H1 (cell line): ENCODE measurements around the gene FLG. TPM values are rescaled to one million over a fixed set of nuclear protein-coding genes. Genes with fewer than 3 reads are reported as not detected.

Experiments used
- CTCF ChIA-PET: fragments of 300-600 bp; sonication (Branson Sonifier 250); formaldehyde crosslinking; loops from one replicate; lab custom pipeline; 2021; ENCODE audit not compliant: partially characterized antibody; lab: Charles Lee
- POLR2A ChIA-PET: fragments of 300-600 bp; sonication (Branson Sonifier 250); formaldehyde crosslinking; loops from one replicate; lab custom pipeline; 2021; ENCODE audit warnings: inconsistent platforms; ENCODE audit not compliant: partially characterized antibody; lab: Charles Lee
- DNase-seq, 2 experiments: peaks; one replicate each; pipeline versions ENCODE4 v3.0.0 to v3.0.0-alpha.2; 2010 to 2022; ENCODE audit warnings: low spot score in 2 of 2, low read depth in 1 of 2, mixed read lengths in 1 of 2
- FAIRE-seq: peaks from 2 replicates; lab custom pipeline; 2011; peaks lifted over from hg19 to GRCh38; lab: Jason Lieb, UNC
- H2AFZ ChIP-seq: 2 replicates; pipeline ENCODE4 v1.8.1; 2012; ENCODE audit warnings: low read length, inconsistent platforms
- H2AK5ac ChIP-seq: 2 replicates; pipeline ENCODE4 v1.6.1; 2013; ENCODE audit warnings: low read depth, low read length
- H2BK120ac ChIP-seq: replicated peaks from 2 replicates; pipeline ENCODE3; 2013; ENCODE audit warnings: low read depth, low read length, inconsistent platforms
- H2BK12ac ChIP-seq: 2 replicates; pipeline ENCODE4 v1.6.1; 2013; ENCODE audit warnings: low read depth, low read length
- H2BK15ac ChIP-seq: 2 replicates; pipeline ENCODE4 v1.6.1; 2013; ENCODE audit warnings: low read length
- H2BK20ac ChIP-seq: 2 replicates; pipeline ENCODE4 v1.6.1; 2013; ENCODE audit warnings: low read length
- H2BK5ac ChIP-seq: 2 replicates; pipeline ENCODE4 v1.6.1; 2013; ENCODE audit warnings: low read depth, low read length
- H3K14ac ChIP-seq: 2 replicates; pipeline ENCODE4 v1.6.1; 2013; ENCODE audit warnings: inconsistent platforms; ENCODE audit not compliant: insufficient read length
- H3K18ac ChIP-seq: 2 replicates; pipeline ENCODE4 v1.6.1; 2013; ENCODE audit warnings: low read length; ENCODE audit errors: extremely low read depth
- H3K23ac ChIP-seq: 2 replicates; pipeline ENCODE4 v1.6.1; 2013; ENCODE audit warnings: inconsistent platforms; ENCODE audit not compliant: insufficient read length
- H3K23me2 ChIP-seq: 2 replicates; pipeline ENCODE4 v1.6.1; 2013; ENCODE audit warnings: low read depth, low read length
- H3K27ac ChIP-seq: 2 replicates; pipeline ENCODE4 v1.6.1; 2011; ENCODE audit warnings: low read depth, low read length, inconsistent platforms
- H3K27me3 ChIP-seq, 4 experiments: replicated peaks in 1 of 4; 1 replicate in 1 of 4; 2 replicates in 3 of 4; pipeline versions ENCODE4 v1.6.1 to v1.8.1; 2011 to 2013; ENCODE audit warnings: low read length in 3 of 4, mild to moderate bottlenecking in 3 of 4, inconsistent platforms in 2 of 4, mixed read lengths in 2 of 4, moderate library complexity in 1 of 4; ENCODE audit not compliant: control insufficient read depth in 3 of 4, insufficient read depth in 3 of 4; ENCODE audit errors: extremely low read depth in 1 of 4
- H3K36me3 ChIP-seq, 4 experiments: 2 replicates each; pipeline versions ENCODE4 v1.6.1 to v1.8.1; 2011 to 2013; ENCODE audit warnings: mild to moderate bottlenecking in 4 of 4, low read length in 3 of 4, moderate library complexity in 2 of 4, control low read depth in 1 of 4, inconsistent platforms in 1 of 4; ENCODE audit not compliant: insufficient read depth in 4 of 4, control insufficient read depth in 2 of 4
- H3K4ac ChIP-seq: replicated peaks from 2 replicates; pipeline ENCODE3; 2013; ENCODE audit warnings: low read length, low read depth, mixed read lengths, inconsistent platforms; ENCODE audit not compliant: insufficient read length
- H3K4me1 ChIP-seq, 4 experiments: replicated peaks in 1 of 4; 1 replicate in 1 of 4; 2 replicates in 3 of 4; pipeline versions ENCODE4 v1.6.1 to v1.8.1; 2011 to 2013; ENCODE audit warnings: low read length in 3 of 4, inconsistent platforms in 2 of 4, mixed read lengths in 1 of 4; ENCODE audit not compliant: insufficient read depth in 4 of 4, control insufficient read depth in 3 of 4
- H3K4me2 ChIP-seq, 2 experiments: 2 replicates each; pipeline versions ENCODE4 v1.6.1 to v1.8.1; 2011 to 2013; ENCODE audit warnings: low read depth in 2 of 2, low read length in 2 of 2, control low read depth in 1 of 2, inconsistent platforms in 1 of 2, mild to moderate bottlenecking in 1 of 2; ENCODE audit not compliant: insufficient read depth in 1 of 2
- H3K4me3 ChIP-seq, 4 experiments: fragments of 200-600, 300-600 bp in 1 of 4; sonication (generic), shearing (Covaris generic), sonication (Bioruptor Twin) in 1 of 4; 2 replicates each; pipeline versions ENCODE4 v1.5.1 to v1.8.1; 2011 to 2016; ENCODE audit warnings: low read length in 4 of 4, low read depth in 3 of 4, control low read depth in 2 of 4, inconsistent platforms in 2 of 4, mild to moderate bottlenecking in 2 of 4, mixed read lengths in 1 of 4, moderate library complexity in 1 of 4; ENCODE audit not compliant: insufficient read depth in 2 of 4; ENCODE audit errors: extremely low read depth in 1 of 4
- H3K56ac ChIP-seq: replicated peaks from 2 replicates; pipeline ENCODE3; 2013; ENCODE audit warnings: low read depth, mild to moderate bottlenecking, mixed read lengths, low read length, inconsistent platforms; ENCODE audit not compliant: insufficient read length
- H3K79me1 ChIP-seq: 2 replicates; pipeline ENCODE4 v1.6.1; 2013; ENCODE audit warnings: low read depth, low read length, control low read depth
- H3K79me2 ChIP-seq, 2 experiments: 2 replicates each; pipeline versions ENCODE4 v1.6.1 to v1.8.1; 2012 to 2013; ENCODE audit warnings: low read length in 2 of 2, mild to moderate bottlenecking in 2 of 2, inconsistent platforms in 1 of 2; ENCODE audit not compliant: insufficient read depth in 2 of 2, control insufficient read depth in 1 of 2
- H3K9ac ChIP-seq, 4 experiments: replicated peaks in 1 of 4; 1 replicate in 1 of 4; 2 replicates in 3 of 4; pipeline versions ENCODE4 v1.6.1 to v1.8.1; 2011 to 2013; ENCODE audit warnings: low read depth in 3 of 4, low read length in 3 of 4, control low read depth in 2 of 4, mild to moderate bottlenecking in 2 of 4, moderate library complexity in 2 of 4, inconsistent platforms in 1 of 4; ENCODE audit errors: extremely low read depth in 1 of 4
- H3K9me3 ChIP-seq, 2 experiments: 2 replicates each; pipeline versions ENCODE4 v1.6.1 to v1.8.1; 2012 to 2013; ENCODE audit warnings: mild to moderate bottlenecking in 2 of 2, moderate library complexity in 2 of 2, control low read depth in 1 of 2, inconsistent platforms in 1 of 2, low read depth in 1 of 2, low read length in 1 of 2, mixed read lengths in 1 of 2; ENCODE audit not compliant: insufficient read depth in 2 of 2
- H4K20me1 ChIP-seq, 2 experiments: replicated peaks in 1 of 2; 2 replicates each; pipeline versions ENCODE3 to v1.8.1; 2011 to 2013; ENCODE audit warnings: inconsistent platforms in 2 of 2, low read length in 2 of 2, mild to moderate bottlenecking in 1 of 2; ENCODE audit not compliant: insufficient read depth in 2 of 2, control insufficient read depth in 1 of 2
- H4K5ac ChIP-seq: 2 replicates; pipeline ENCODE4 v1.6.1; 2013; ENCODE audit warnings: low read length, low read depth, mixed read lengths, inconsistent platforms; ENCODE audit not compliant: insufficient read length
- H4K8ac ChIP-seq: 2 replicates; pipeline ENCODE4 v1.8.0; 2013; ENCODE audit warnings: mild to moderate bottlenecking, moderate library complexity, low read length, inconsistent platforms; ENCODE audit not compliant: insufficient read depth; ENCODE audit errors: extremely low read depth
- H4K91ac ChIP-seq: replicated peaks from 2 replicates; pipeline ENCODE3; 2013; ENCODE audit warnings: low read length, mixed read lengths, inconsistent platforms; ENCODE audit not compliant: insufficient read length
- ATF3 ChIP-seq: IDR thresholded peaks from 2 replicates; pipeline ENCODE4 v1.6.1; 2011; ENCODE audit warnings: low read depth, mild to moderate bottlenecking, low read length; ENCODE audit not compliant: insufficient read depth
- CEBPB ChIP-seq: IDR thresholded peaks from 2 replicates; pipeline ENCODE4 v1.6.1; 2012; ENCODE audit warnings: low read depth, low read length
- EP300 ChIP-seq, 2 experiments: IDR thresholded peaks; 1 replicate in 1 of 2; 2 replicates in 1 of 2; pipeline ENCODE4 v1.6.1; 2011 to 2012; ENCODE audit warnings: low read depth in 2 of 2, low read length in 2 of 2, mild to moderate bottlenecking in 2 of 2, borderline replicate concordance in 1 of 2, inconsistent platforms in 1 of 2, moderate library complexity in 1 of 2
- MAFK ChIP-seq: IDR thresholded peaks from 2 replicates; pipeline ENCODE4 v1.6.1; 2012; ENCODE audit warnings: low read depth, mild to moderate bottlenecking, improper control_type of control experiment, low read length
- RAD21 ChIP-seq, 2 experiments: IDR thresholded peaks in 1 of 2; conservative IDR thresholded peaks in 1 of 2; 2 replicates each; pipeline ENCODE4 v1.6.1; 2011; ENCODE audit warnings: low read depth in 2 of 2, low read length in 2 of 2, improper control_type of control experiment in 1 of 2, inconsistent platforms in 1 of 2, mild to moderate bottlenecking in 1 of 2, moderate library complexity in 1 of 2
- RXRA ChIP-seq: IDR thresholded peaks from 2 replicates; pipeline ENCODE4 v1.6.1; 2011; ENCODE audit warnings: low read depth, mild to moderate bottlenecking, low read length, moderate library complexity; ENCODE audit not compliant: insufficient read depth
- TAF1 ChIP-seq: IDR thresholded peaks from 2 replicates; pipeline ENCODE4 v1.6.1; 2011; ENCODE audit warnings: mild to moderate bottlenecking, low read depth, low read length
- USF2 ChIP-seq: IDR thresholded peaks from 2 replicates; pipeline ENCODE4 v1.6.1; 2011; ENCODE audit warnings: low read length, improper control_type of control experiment
- YY1 ChIP-seq: IDR thresholded peaks from 2 replicates; pipeline ENCODE4 v1.6.1; 2011; ENCODE audit warnings: low read depth, mild to moderate bottlenecking, low read length
- WGBS, 2 experiments: shearing (Covaris generic) in 1 of 2; methylation state at CpG; one replicate each; pipeline versions ENCODE4 v1.1.6 to v1.1.7; 2013 to 2015; ENCODE audit warnings: low lambda C conversion rate in 2 of 2, mixed read lengths in 2 of 2, inconsistent platforms in 1 of 2, low coverage in 1 of 2, missing lambda C conversion rate in 1 of 2; ENCODE audit not compliant: insufficient replicate concordance in 2 of 2, insufficient coverage in 1 of 2, insufficient read length in 1 of 2; ENCODE audit errors: extremely low coverage in 1 of 2, missing lambda C conversion rate in 1 of 2; 5-methylcytosine and 5-hydroxymethylcytosine counted together
- polyA plus RNA-seq, 7 experiments: library from polyadenylated mRNA; depleted of rRNA in 3 of 7; stranded (reverse) in 5 of 7; unstranded in 2 of 7; fragments of >200 nt in 5 of 7; fragments of 200-250 nt in 2 of 7; gene quantifications; 1 replicate in 5 of 7; 2 replicates in 1 of 7; 4 replicates in 1 of 7; pipeline versions ENCODE4 v1.2.1 to v1.2.3, GENCODE V29; 2011 to 2013; ENCODE audit warnings: missing spikeins in 2 of 7, mixed read lengths in 2 of 7
- total RNA-seq: library from RNA; stranded (reverse); fragmentation: NEBNext Ultra II Directional; extraction: Animal tissue kit (Norgen Biotek cat#: 25700); gene quantifications from 2 replicates; pipeline ENCODE4 v1.2.1, GENCODE V29; 2021

Gene FLG
- total and polyA plus RNA-seq, 2 of the 8 experiments (the other 6 are each of a cell fraction or from before 2014, with no cell fraction given): not detected

- CTCF ChIA-PET: no interaction called here
- 77% methylated on average over 1 of the region's 1 CpG; no CpG with 5 or more reads in 1 of the 2 experiments for WGBS, 2 experiments
These were observed 47.6 kb upstream of the FLG start for GRCh38 chr1:152372672-152373071.

More at GRCh38 chr1:152372672-152373071, 47.6 kb upstream of the FLG start:
- no peak overlapping the region for H3K56ac ChIP-seq
- H3K23me2 ChIP-seq: no peaks in the 10 kb centered on the region
- H2BK20ac ChIP-seq: no peak overlapping the region
- TF ChIP-seq RXRA (no peak), EP300 (IDR thresholded peaks at IDR 0.05; ENCODE audit: borderline replicate concordance in 1 of 2, low read depth in 2 of 2, low read length in 2 of 2) (no peak), YY1 (no peak), ATF3 (no peak), TAF1 (no peak), CEBPB (no peak), USF2 (no peak), MAFK (no peak), RAD21 (IDR thresholded peaks at IDR 0.05 in 1 of 2, conservative IDR thresholded peaks at IDR 0.05 in 1 of 2; ENCODE audit: low read depth in 2 of 2, low read length in 2 of 2) (no peak)
- no peak overlapping the region for H3K14ac ChIP-seq
- H3K36me3 ChIP-seq: no peaks in the 10 kb centered on the region
- no peak for DNase-seq
- no peak overlapping the region for H2BK12ac ChIP-seq
- H3K4ac ChIP-seq: no peak overlapping the region
- no peak overlapping the region for H2BK15ac ChIP-seq
- no peak overlapping the region for H2AK5ac ChIP-seq
- no peaks in the 10 kb centered on the region for H3K4me1 ChIP-seq
- H4K5ac ChIP-seq: no peak overlapping the region
- no peak for FAIRE-seq
- no peaks in the 10 kb centered on the region for H4K20me1 ChIP-seq
- H2AFZ ChIP-seq: no peak overlapping the region
- POLR2A ChIA-PET: no interaction called here
- H3K23ac ChIP-seq: no peak overlapping the region
- H3K9me3 ChIP-seq: peaks cover 51 to 53% of the 10 kb centered on the region in 2 experiments
- H3K79me1 ChIP-seq: no peaks in the 10 kb centered on the region
- H3K4me3 ChIP-seq: no peak overlapping the region
- H3K4me2 ChIP-seq: no peak overlapping the region
- H3K27me3 ChIP-seq: no peaks in the 10 kb centered on the region
- no peaks in the 10 kb centered on the region for H3K79me2 ChIP-seq
- H4K91ac ChIP-seq: no peak overlapping the region
- H3K9ac ChIP-seq: no peak overlapping the region
- H4K8ac ChIP-seq: no peak overlapping the region
- H3K18ac ChIP-seq: no peak overlapping the region
- no peak overlapping the region for H2BK120ac ChIP-seq
- no peak overlapping the region for H2BK5ac ChIP-seq
- no peak overlapping the region for H3K27ac ChIP-seq
